Loucy (cell line): ENCODE measurements around the gene HSPG2.

Experiments used
- H2AFZ ChIP-seq: fragments of 200-600 bp; sonication (generic); 2 replicates; pipeline ENCODE4 v1.6.0; 2016; ENCODE audit warnings: antibody characterized with exemption, mild to moderate bottlenecking, low read length, moderate library complexity
- H3F3A ChIP-seq: fragments of 200-600 bp; 2 replicates; pipeline ENCODE4 v1.6.0; 2016; ENCODE audit warnings: antibody characterized with exemption, low read depth, mild to moderate bottlenecking
- H3K27me3 ChIP-seq: fragments of 200-600 bp; sonication (generic); 2 replicates; pipeline ENCODE4 v1.6.1; 2014; ENCODE audit warnings: low read length, mild to moderate bottlenecking; ENCODE audit not compliant: insufficient read depth, poor library complexity, severe bottlenecking
- H3K36me3 ChIP-seq: fragments of 200-600 bp; sonication (generic); 2 replicates; pipeline ENCODE4 v1.6.1; 2016; ENCODE audit warnings: low read length; ENCODE audit not compliant: insufficient read depth
- H3K4me1 ChIP-seq: fragments of 200-600 bp; sonication (generic); 2 replicates; pipeline ENCODE4 v1.5.1; 2014; ENCODE audit warnings: low read length, mild to moderate bottlenecking; ENCODE audit not compliant: insufficient read depth, poor library complexity, severe bottlenecking
- H3K4me2 ChIP-seq: fragments of 200-600 bp; sonication (generic); 2 replicates; pipeline ENCODE4 v1.6.0; 2014; ENCODE audit warnings: antibody characterized with exemption, low read length, low read depth, mild to moderate bottlenecking; ENCODE audit not compliant: poor library complexity, severe bottlenecking
- H3K4me3 ChIP-seq: fragments of 200-600 bp; sonication (generic); 2 replicates; pipeline ENCODE4 v1.5.1; 2014; ENCODE audit warnings: low read length, mild to moderate bottlenecking, mixed read lengths; ENCODE audit not compliant: poor library complexity, severe bottlenecking
- H3K79me2 ChIP-seq: fragments of 200-600 bp; sonication (generic); 2 replicates; pipeline ENCODE4 v1.6.1; 2014; ENCODE audit warnings: low read length; ENCODE audit not compliant: insufficient read depth
- H3K9ac ChIP-seq: fragments of 200-600 bp; sonication (generic); 2 replicates; pipeline ENCODE4 v1.6.0; 2014; ENCODE audit warnings: mild to moderate bottlenecking, low read depth, low read length, moderate library complexity; ENCODE audit not compliant: poor library complexity, severe bottlenecking
- H3K9me2 ChIP-seq: fragments of 200-600 bp; sonication (generic); replicated peaks from 2 replicates; pipeline ENCODE4 v1.6.1; 2016; ENCODE audit warnings: low read depth, low read length, mixed read lengths
- H3K9me3 ChIP-seq: fragments of 200-600 bp; sonication (generic); 2 replicates; pipeline ENCODE4 v1.6.1; 2014; ENCODE audit warnings: mild to moderate bottlenecking, antibody characterized with exemption, low read length, low read depth; ENCODE audit not compliant: insufficient read depth
- H4K20me1 ChIP-seq: fragments of 200-600 bp; sonication (generic); 2 replicates; pipeline ENCODE4 v1.6.0; 2014; ENCODE audit warnings: antibody characterized with exemption, low read length, mild to moderate bottlenecking; ENCODE audit not compliant: insufficient read depth, poor library complexity, severe bottlenecking
- EZH2phosphoT487 ChIP-seq: fragments of 200-600 bp; IDR thresholded peaks from 2 replicates; pipeline ENCODE4 v1.6.1; 2018; ENCODE audit warnings: antibody characterized with exemption, mild to moderate bottlenecking, moderate library complexity, borderline replicate concordance
- TF ChIP-seq, protein P1 (sequence below): fragments of 200-600 bp; sonication (generic); conservative IDR thresholded peaks from 2 replicates; pipeline ENCODE4 v1.5.1; 2014; ENCODE audit warnings: mild to moderate bottlenecking, antibody characterized with exemption, low read length

Gene HSPG2

DNA sequence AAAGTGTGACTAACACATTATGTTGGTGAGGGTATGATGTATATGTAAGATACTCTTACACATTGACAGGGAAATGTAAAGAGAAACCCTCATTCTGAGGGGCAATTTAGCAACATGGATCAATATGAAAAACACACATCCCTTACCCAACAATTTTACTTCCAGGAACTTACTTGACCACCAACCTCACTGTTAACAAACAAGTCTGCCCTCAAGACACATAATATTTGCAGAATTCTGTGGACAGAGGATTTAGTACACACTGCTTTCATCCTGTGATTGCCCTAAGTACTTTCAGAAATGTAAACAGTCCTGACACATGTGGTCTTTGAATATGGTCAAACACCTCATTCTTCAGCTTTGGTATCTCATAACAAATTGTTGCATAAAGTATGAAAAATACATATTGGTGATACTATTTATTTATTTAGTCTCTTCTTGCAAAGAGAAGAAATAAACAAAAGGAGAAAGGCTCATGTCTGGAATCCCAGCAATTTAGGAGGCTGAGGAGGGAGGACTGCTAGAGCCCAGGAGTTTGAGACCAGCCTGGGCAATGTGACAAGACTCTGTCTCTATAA lies 161.0 kb downstream of the HSPG2 start:
- Histone ChIP-seq H3F3A (no peaks in the 10 kb centered on the region), H4K20me1 (peaks cover 46% of the 10 kb centered on the region), H3K9me2 (no peaks in the 10 kb centered on the region), H3K4me1 (peaks cover 19% of the 10 kb centered on the region), H3K36me3 (no peaks in the 10 kb centered on the region), H3K27me3 (no peaks in the 10 kb centered on the region), H3K9ac (no peak overlapping the region), H2AFZ (no peak overlapping the region), H3K4me3 (no peak overlapping the region), H3K4me2 (peak overlapping the region; percentile 5), H3K9me3 (no peaks in the 10 kb centered on the region), H3K79me2 (peaks cover 96% of the 10 kb centered on the region)
- no peak for TF ChIP-seq EZH2phosphoT487
- TF ChIP-seq, protein P1, sequence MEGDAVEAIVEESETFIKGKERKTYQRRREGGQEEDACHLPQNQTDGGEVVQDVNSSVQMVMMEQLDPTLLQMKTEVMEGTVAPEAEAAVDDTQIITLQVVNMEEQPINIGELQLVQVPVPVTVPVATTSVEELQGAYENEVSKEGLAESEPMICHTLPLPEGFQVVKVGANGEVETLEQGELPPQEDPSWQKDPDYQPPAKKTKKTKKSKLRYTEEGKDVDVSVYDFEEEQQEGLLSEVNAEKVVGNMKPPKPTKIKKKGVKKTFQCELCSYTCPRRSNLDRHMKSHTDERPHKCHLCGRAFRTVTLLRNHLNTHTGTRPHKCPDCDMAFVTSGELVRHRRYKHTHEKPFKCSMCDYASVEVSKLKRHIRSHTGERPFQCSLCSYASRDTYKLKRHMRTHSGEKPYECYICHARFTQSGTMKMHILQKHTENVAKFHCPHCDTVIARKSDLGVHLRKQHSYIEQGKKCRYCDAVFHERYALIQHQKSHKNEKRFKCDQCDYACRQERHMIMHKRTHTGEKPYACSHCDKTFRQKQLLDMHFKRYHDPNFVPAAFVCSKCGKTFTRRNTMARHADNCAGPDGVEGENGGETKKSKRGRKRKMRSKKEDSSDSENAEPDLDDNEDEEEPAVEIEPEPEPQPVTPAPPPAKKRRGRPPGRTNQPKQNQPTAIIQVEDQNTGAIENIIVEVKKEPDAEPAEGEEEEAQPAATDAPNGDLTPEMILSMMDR = no peak

DNA sequence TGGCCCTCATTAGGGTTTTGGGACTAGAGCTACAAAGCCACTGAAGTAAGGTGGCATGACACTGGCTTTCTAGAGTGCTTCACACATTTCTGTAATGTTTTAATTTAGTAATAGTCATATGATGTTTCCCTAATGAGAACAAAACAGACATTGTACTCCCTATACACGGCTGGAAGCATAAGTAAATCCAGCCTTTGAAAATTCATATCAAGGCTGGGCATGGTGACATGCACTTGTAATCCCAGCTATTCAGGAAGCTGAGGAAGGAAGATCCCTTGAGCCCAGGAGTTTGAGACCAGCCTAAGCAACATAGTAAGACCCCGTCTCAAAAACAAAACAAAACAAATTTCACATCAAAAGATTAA lies 161.6 kb downstream of the HSPG2 start:
- Histone ChIP-seq H4K20me1 (peaks cover 46% of the 10 kb centered on the region), H3K27me3 (no peaks in the 10 kb centered on the region), H2AFZ (no peak overlapping the region), H3K9me2 (no peaks in the 10 kb centered on the region), H3K9ac (no peak overlapping the region), H3K4me2 (no peak overlapping the region), H3K4me1 (peaks cover 19% of the 10 kb centered on the region), H3F3A (no peaks in the 10 kb centered on the region), H3K36me3 (no peaks in the 10 kb centered on the region), H3K4me3 (no peak overlapping the region), H3K79me2 (peaks cover 97% of the 10 kb centered on the region), H3K9me3 (no peaks in the 10 kb centered on the region)
- TF ChIP-seq, protein P1 = no peak
- no peak for TF ChIP-seq EZH2phosphoT487

- Histone ChIP-seq H3K9ac (no peak overlapping the region), H4K20me1 (peaks cover 48% of the 10 kb centered on the region), H3F3A (no peaks in the 10 kb centered on the region), H3K4me1 (peaks cover 14% of the 10 kb centered on the region), H3K4me3 (no peak overlapping the region), H3K9me2 (no peaks in the 10 kb centered on the region), H3K9me3 (no peaks in the 10 kb centered on the region), H2AFZ (no peak overlapping the region), H3K27me3 (no peaks in the 10 kb centered on the region), H3K36me3 (no peaks in the 10 kb centered on the region), H3K79me2 (peaks cover 97% of the 10 kb centered on the region), H3K4me2 (no peak overlapping the region)
- TF ChIP-seq, protein P1 = no peak
- TF ChIP-seq EZH2phosphoT487 = no peak
These were observed 162.1 kb downstream of the HSPG2 start for GRCh38 chr1:21774835-21775549.
